Spleen (tissue), 7 donors: ENCODE measurements around the gene TMEM127.

ENCODE experiments used
- CTCF ChIP-seq, 11 experiments: fragments of 200-600 bp in 7 of 11; fragments of 450-650 bp in 4 of 11; sonication (generic) in 4 of 11; IDR thresholded peaks in 8 of 11; conservative IDR thresholded peaks in 3 of 11; 1 replicate in 7 of 11; 2 replicates in 4 of 11; pipeline versions ENCODE4 v1.4.0 to v1.8.0; 2016 to 2021; ENCODE audit warnings: antibody characterized with exemption in 11 of 11, inconsistent platforms in 4 of 11, mild to moderate bottlenecking in 1 of 11
- POLR2A ChIP-seq, 3 donors: fragments of 450-650 bp; IDR thresholded peaks; one replicate each; pipeline ENCODE4 v1.5.1; 2017; ENCODE audit warnings: antibody characterized with exemption in 3 of 3, mild to moderate bottlenecking in 1 of 3
- POLR2AphosphoS5 ChIP-seq, 3 donors: sonication (generic); formaldehyde crosslinking; IDR thresholded peaks; one replicate each; pipeline ENCODE4 v1.5.1; 2017; ENCODE audit warnings: antibody characterized with exemption in 3 of 3
- donor health status: DM: no; HTN: no; CAD: no; lungs with moderate emphysema.
- donor health status: DM: no; HTN: no; CAD: no.
- donor health status: DM: no; HTN: no; CAD: no.

GRCh38 chr2:96287273-96287856 lies 21.6 kb upstream of the TMEM127 start:
- no peak for TF ChIP-seq CTCF (IDR thresholded peaks at IDR 0.05 in 8 of 11, conservative IDR thresholded peaks at IDR 0.05 in 3 of 11)
- no peak for TF ChIP-seq POLR2A (IDR thresholded peaks at IDR 0.05)
- TF ChIP-seq POLR2AphosphoS5 (IDR thresholded peaks at IDR 0.05), result peak in 1 of 3 donors; percentile 2
